ENCODE data around the gene ETV1. TPM values are rescaled to one million over a fixed set of nuclear protein-coding genes. Genes with fewer than 3 reads are reported as not detected.

The ETV1 gene
- total and polyA plus RNA-seq, 9 of the 15 experiments (the other 6 are each of a cell fraction or from before 2014, with no cell fraction given) = 7.2 to 27.4 (median 14.0) TPM

- Histone ChIP-seq H3K27me3 (ENCODE audit: control insufficient read depth in 2 of 2, insufficient read depth in 2 of 2, low read length in 2 of 2) (no peaks in the 10 kb centered on the region), H3K27ac (ENCODE audit: extremely low read depth, low read depth, low read length) (peak overlapping the region; percentile 93; the same call in 2 of the 3 replicates), H3K4me2 (ENCODE audit: insufficient read depth, low read length) (peak overlapping the region; percentile 65), H3K79me2 (ENCODE audit: control insufficient read depth, insufficient read depth, low read length) (peaks cover 50% of the 10 kb centered on the region), H3K4me1 (replicated peaks in 1 of 2; ENCODE audit: control insufficient read depth in 2 of 2, insufficient read depth in 2 of 2, low read length in 2 of 2) (peaks cover 4 to 8% of the 10 kb centered on the region in 2 experiments; a peak in 3 of 5 replicates), H2AFZ (ENCODE audit: low read depth, low read length) (peak overlapping the region; percentile 57; the same call in 1 of the 2 replicates), H3K9me3 (replicated peaks; ENCODE audit: control insufficient read depth, insufficient read depth, low read depth, low read length) (no peaks in the 10 kb centered on the region), H3K9me1 (ENCODE audit: control insufficient read depth, insufficient read depth, low read length) (no peaks in the 10 kb centered on the region), H3K4me3 (peak overlapping the region; percentile 24), H3K9ac (ENCODE audit: insufficient read depth in 1 of 2, low read depth in 2 of 2, low read length in 2 of 2) (peak overlapping the region in 1 of 2 experiments; percentile 69; a peak in 2 of 4 replicates), H3K36me3 (ENCODE audit: control insufficient read depth, insufficient read depth, low read length) (no peaks in the 10 kb centered on the region), H4K20me1 (replicated peaks; ENCODE audit: control insufficient read depth, insufficient read depth, low read length) (no peaks in the 10 kb centered on the region)
- peak in 1 of 4 experiments; percentile 55 for DNase-seq (ENCODE audit: extremely low read depth in 1 of 4, low spot score in 3 of 4)
- TF ChIP-seq MLLT1 (IDR thresholded peaks at IDR 0.05) (peak in 1 of 2 experiments; percentile 12; a peak in 1 of 4 replicates), ZMIZ1 (IDR thresholded peaks at IDR 0.05; ENCODE audit: low read depth in 2 of 2, low read length in 2 of 2) (no peak)
- ATAC-seq = peak; percentile 31
- ChIA-PET CTCF (ENCODE audit: low intra/inter-chr PET ratio) (no interaction called here), POLR2A (interaction anchor here (0.6 kb wide), 2 partner anchors 13 to 14 kb away, joined by 3 to 4 read pairs; no protein-coding TSS in a partner anchor)
- WGBS (ENCODE audit: insufficient coverage, low coverage, missing lambda C conversion rate) = 13% methylated on average over 2 of the region's 2 CpGs
- in situ Hi-C loops (cut with MboI) (loop anchor here (25.0 kb wide), 1 partner anchor 1274 kb away; no protein-coding TSS in a partner anchor), intact Hi-C loops (cut with micrococcal nuclease) (loop anchor here (5.0 kb wide), 1 partner anchor 1269 kb away; no protein-coding TSS in a partner anchor)
- FAIRE-seq = peak; percentile 15
- no TSS peak for BruUV-seq (replicated peaks)
Observed at GRCh38 chr7:13986208-13986607, 3.3 kb downstream of the ETV1 start.
